NT2/D1 (cell line): ENCODE data around the gene NLRP4.

Experiments used
- SUZ12 ChIP-seq: IDR thresholded peaks from 2 replicates; pipeline ENCODE4 v1.6.1; 2011; ENCODE audit not compliant: insufficient read length, insufficient read depth; ENCODE audit errors: extremely low read depth
- YY1 ChIP-seq: IDR thresholded peaks from 2 replicates; pipeline ENCODE4 v1.6.1; 2011; ENCODE audit not compliant: insufficient read length, insufficient read depth
- ZNF274 ChIP-seq: IDR thresholded peaks from 2 replicates; pipeline ENCODE4 v1.6.1; 2011; ENCODE audit warnings: mild to moderate bottlenecking, low read depth, low read length

DNA sequence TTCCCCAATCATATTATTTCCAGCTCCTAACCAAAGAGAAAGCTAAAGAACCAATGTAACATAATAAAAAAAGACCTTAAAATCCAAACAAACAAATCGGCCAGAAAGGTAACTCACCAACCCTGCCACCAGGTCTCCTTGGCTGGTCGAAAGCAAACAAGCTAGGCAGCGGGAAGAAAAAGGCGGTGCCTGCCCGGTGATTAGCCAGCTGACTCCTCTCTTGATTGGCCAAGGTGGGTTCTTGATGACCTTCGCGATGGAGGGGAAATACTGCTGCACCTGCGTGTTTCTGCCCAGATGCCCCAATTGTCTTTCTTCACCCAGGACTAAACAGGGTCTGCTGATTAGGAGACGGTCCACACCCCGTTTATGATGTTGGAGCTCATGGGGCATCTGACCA, 4.5 kb upstream of the NLRP4 start, which contains the start of gene NLRP11:
- TF ChIP-seq SUZ12, result no peak
- no peak for TF ChIP-seq ZNF274
- TF ChIP-seq YY1, result no peak
